Limb (tissue), 2 donors: ENCODE results near the gene CD320.
"Not testable (repeated sequence)": the region's sequence is repeated elsewhere in the genome, so short reads cannot be mapped to it uniquely, and the experiment has no call there.

Experiments
- DNase-seq, 2 donors: peaks; one replicate each; pipeline ENCODE4 v3.0.0-alpha.2; 2016; ENCODE audit errors: extremely low spot score in 2 of 2

The CD320 gene

DNA sequence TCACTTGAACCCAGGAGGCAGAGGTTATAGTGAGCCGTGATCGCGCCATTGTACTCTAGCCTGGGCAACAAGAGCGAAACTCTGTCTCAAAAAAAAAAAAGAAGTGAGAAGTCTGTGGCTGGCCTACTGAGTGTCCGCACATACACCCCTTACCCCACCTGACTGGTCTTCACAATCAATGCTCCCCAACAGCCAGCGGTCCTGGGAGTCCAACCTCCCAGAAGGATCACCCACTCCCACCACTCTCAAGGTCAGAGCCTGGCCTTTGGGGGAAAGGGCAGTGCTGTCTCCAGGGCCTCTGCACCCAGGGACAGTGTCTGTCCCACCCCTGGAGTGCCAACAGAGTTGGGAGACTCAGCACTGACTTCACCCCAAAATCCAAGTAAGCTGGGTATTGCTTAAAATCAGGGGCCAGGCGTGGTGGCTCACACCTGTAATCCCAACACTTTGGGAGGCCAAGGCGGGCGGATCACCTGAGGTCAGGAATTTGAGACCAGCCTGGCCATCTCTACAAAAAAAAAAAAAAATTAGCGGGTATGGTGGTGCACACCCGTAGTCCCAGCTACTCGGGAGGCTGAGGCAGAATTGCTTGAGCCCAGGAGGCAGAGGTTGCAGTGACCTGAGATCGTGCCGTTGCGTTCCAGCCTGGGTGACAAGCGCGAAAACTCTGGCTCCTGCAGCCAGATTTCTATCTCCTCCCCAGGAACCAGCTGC is 2.3 kb upstream of the CD320 start:
- no peak for DNase-seq

- DNase-seq: no peak
Observed at GRCh38 chr19:8308891-8309291, 733 bp upstream of the CD320 start.

GRCh38 chr19:8307400-8307964 is 676 bp downstream of the CD320 start:
- DNase-seq: no peak

DNA sequence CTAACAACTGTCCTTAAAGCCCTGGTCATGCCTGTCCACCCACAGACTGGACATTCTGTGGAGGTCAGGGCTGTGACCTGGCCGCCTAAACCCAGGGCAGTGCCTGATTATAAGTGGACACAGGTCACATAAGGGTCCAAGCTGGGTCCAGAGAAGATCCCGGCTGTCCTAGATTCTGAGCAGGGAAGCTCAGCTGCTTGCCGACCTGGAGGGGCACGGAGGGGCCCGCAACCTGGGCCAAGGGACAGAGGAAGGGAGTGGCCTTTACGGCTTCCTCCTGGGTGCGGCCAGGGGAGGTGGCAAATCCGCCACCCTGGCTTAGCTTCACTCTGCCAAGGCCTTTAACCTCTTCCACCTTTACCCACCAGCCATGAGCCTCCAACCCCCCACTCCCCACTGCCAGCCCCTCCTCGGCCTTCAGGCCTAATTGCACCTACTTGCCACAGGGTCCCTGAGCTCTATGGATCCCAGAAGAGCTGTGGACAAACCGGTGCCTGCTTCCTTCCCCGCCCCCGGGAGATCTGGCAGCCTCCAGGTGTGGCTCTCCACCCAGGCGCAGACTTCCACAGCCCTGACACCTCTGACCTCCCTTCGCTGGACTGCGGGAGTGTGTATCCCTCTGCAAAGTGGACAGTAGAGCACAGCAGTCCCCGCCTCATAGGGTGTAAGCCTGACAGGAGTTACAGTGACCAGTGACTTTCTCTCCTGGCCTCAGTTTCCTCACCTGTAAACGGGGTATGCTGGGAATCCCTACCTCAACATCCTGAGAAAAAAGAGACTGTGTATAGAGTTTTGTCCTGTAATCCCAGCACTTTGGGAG is 1.7 kb downstream of the CD320 start:
- DNase-seq: no peak

- no peak for DNase-seq
Observed at GRCh38 chr19:8305798-8306197, 2.4 kb downstream of the CD320 start.

- no peak for DNase-seq
Observed at GRCh38 chr19:8304841-8305621, 3.1 kb downstream of the CD320 start.

DNA sequence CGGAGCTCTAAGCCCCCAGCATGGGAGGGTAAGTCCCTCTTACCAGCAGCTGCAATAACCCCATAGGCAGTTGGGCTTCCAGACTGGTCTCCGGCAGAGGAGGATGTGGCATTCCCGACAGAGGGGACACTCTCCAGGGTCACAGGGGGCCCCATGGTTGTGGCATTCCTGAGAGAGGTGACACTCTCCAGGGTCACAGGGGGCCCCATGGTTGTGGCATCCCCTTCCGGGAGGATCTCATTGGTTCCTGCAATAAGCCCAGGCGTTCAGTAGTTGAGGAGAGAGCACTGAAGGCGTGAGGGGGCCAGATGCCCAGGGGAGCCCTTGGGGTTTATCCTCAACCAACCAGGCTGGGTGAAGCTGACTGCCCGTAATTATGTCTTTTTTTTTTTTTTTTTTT is 5.4 kb downstream of the CD320 start:
- no peak for DNase-seq

DNA sequence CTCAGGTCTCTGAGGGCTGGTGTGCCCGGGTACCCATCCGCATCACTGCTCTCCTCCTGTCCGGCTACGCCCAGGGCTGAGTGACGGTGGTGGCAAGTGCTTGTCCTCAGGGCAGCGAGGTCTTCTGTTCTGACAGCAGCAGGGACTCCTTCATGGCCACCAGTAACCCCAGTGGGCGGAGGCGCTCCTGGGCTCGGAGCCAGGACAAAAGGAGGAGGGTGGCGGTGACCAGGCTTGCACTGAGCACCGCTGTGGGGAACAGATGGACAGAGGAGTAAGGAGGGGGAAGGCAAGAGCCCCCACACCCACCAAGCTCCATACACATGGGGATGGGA is 5.8 kb downstream of the CD320 start:
- DNase-seq: peak in 1 of 2 donors; percentile 38

GRCh38 chr19:8291337-8291736 is 16.8 kb downstream of the CD320 start:
- not testable (repeated sequence) for DNase-seq

DNA sequence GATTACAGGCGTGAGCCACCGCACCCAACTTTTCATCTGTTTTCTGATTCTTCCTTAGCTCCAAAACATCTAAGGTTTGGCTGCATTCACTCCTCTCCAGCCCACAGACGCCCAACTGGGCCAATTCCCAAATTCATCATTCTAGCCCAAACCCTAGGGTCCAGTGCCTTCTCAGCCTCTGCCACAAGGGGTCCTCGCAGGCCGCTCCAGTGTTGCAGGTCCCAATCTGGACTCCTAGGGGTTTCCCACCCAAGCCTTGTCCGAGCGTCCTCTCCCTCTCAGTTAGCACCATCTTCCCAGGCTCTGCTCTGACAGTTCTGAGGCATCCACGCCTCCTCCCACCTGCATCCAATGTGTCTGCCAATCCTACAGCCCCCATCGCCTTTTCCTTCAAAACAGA is 31.6 kb downstream of the CD320 start:
- DNase-seq: not testable (repeated sequence)

GRCh38 chr19:8269724-8270123 is 38.4 kb downstream of the CD320 start:
- DNase-seq: no peak

GRCh38 chr19:8265872-8266271 is 42.3 kb downstream of the CD320 start:
- no peak for DNase-seq

GRCh38 chr19:8264248-8264647 is 43.9 kb downstream of the CD320 start:
- DNase-seq: not testable (repeated sequence)

DNA sequence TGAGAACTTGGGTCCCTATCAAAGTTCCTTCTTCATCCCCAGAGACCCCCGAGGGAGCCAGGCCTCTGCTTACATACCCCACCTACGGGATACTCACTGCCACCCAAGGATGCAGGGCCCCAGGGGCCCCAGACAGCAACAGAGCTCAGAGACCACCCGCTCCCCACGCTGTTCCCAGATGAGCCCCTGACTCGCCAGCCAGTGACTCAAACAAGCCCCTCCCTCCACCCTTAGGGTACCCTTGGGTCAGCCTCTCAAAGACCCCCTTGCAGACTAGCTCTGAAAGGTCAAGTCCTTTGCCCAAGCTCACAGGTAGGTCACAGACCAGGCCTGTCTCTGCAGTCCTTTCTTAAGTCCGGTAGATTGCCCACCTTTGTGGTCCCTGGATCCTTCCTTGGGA is 45.7 kb downstream of the CD320 start:
- DNase-seq: no peak

GRCh38 chr19:8261881-8262280 is 46.3 kb downstream of the CD320 start:
- peak in 1 of 2 donors; percentile 31 for DNase-seq

- DNase-seq: no peak
Observed at GRCh38 chr19:8261347-8261746, 46.8 kb downstream of the CD320 start.

- DNase-seq: no peak
Observed at GRCh38 chr19:8259922-8260247, 48.3 kb downstream of the CD320 start.

GRCh38 chr19:8259142-8259921 is 48.8 kb downstream of the CD320 start:
- no peak for DNase-seq

- peak in 1 of 2 donors; percentile 29 for DNase-seq
Observed at GRCh38 chr19:8257052-8257443, 51.1 kb downstream of the CD320 start.

- DNase-seq: no peak
Observed at GRCh38 chr19:8256276-8257051, 51.7 kb downstream of the CD320 start.
